PC-9 (cell line): ENCODE data around the gene RBM33. TPM values are rescaled to one million over a fixed set of nuclear protein-coding genes. Genes with fewer than 3 reads are reported as not detected.

Source experiments
- BruUV-seq: library from RNA; stranded (reverse); fragments of 400-500 nt; replicated peaks from 2 replicates; lab custom pipeline; 2021; lab: Mats Ljungman, UMichigan
- CTCF ChIA-PET: fragments of 300-600 bp; sonication (Branson Sonifier 250); formaldehyde crosslinking; loops from one replicate; lab custom pipeline; 2022; ENCODE audit warnings: antibody characterized with exemption; lab: Charles Lee
- POLR2A ChIA-PET: fragments of 300-600 bp; sonication (Branson Sonifier 250); formaldehyde crosslinking; loops from one replicate; lab custom pipeline; 2022; ENCODE audit warnings: antibody characterized with exemption; ENCODE audit not compliant: unreplicated experiment; lab: Charles Lee
- DNase-seq, 2 experiments: peaks; one replicate each; pipeline versions ENCODE4 v3.0.0 to v3.0.0-alpha.2; 2015 to 2022; ENCODE audit warnings: mixed read lengths in 1 of 2
- H2AFZ ChIP-seq: fragments of 200-600 bp; sonication (generic); 2 replicates; pipeline ENCODE4 v1.8.1; 2017; ENCODE audit warnings: antibody characterized with exemption
- H3F3A ChIP-seq: fragments of 200-600 bp; sonication (generic); 2 replicates; pipeline ENCODE4 v1.8.1; 2017; ENCODE audit warnings: antibody characterized with exemption, mild to moderate bottlenecking, low read depth; ENCODE audit not compliant: insufficient read depth
- H3K27ac ChIP-seq: fragments of 200-600 bp; sonication (generic); 2 replicates; pipeline ENCODE4 v1.6.1; 2016; ENCODE audit warnings: mixed run types
- H3K27me3 ChIP-seq: fragments of 200-600 bp; sonication (generic); 2 replicates; pipeline ENCODE4 v1.6.1; 2016; ENCODE audit warnings: low read depth, mixed run types; ENCODE audit not compliant: insufficient read depth
- H3K36me3 ChIP-seq: fragments of 200-600 bp; sonication (generic); 2 replicates; pipeline ENCODE4 v1.6.1; 2016; ENCODE audit warnings: low read depth, mixed run types
- H3K4me1 ChIP-seq: fragments of 200-600 bp; sonication (generic); replicated peaks from 2 replicates; pipeline ENCODE4 v1.6.1; 2016; ENCODE audit warnings: mixed run types; ENCODE audit not compliant: insufficient read depth
- H3K4me2 ChIP-seq: fragments of 200-600 bp; sonication (generic); 2 replicates; pipeline ENCODE4 v1.6.1; 2017; ENCODE audit warnings: mixed run types
- H3K4me3 ChIP-seq: fragments of 200-600 bp; sonication (generic); 2 replicates; pipeline ENCODE4 v1.6.1; 2016; ENCODE audit warnings: mixed run types
- H3K79me2 ChIP-seq: fragments of 200-600 bp; sonication (generic); 2 replicates; pipeline ENCODE4 v1.6.1; 2017; ENCODE audit warnings: low read depth, mixed run types
- H3K9me2 ChIP-seq: fragments of 200-600 bp; sonication (generic); 2 replicates; pipeline ENCODE4 v1.8.1; 2017; ENCODE audit warnings: mild to moderate bottlenecking; ENCODE audit not compliant: insufficient read depth
- H3K9me3 ChIP-seq: fragments of 200-600 bp; sonication (generic); 2 replicates; pipeline ENCODE4 v1.8.1; 2016; ENCODE audit warnings: low read depth; ENCODE audit not compliant: insufficient read depth
- H4K20me1 ChIP-seq: fragments of 200-600 bp; sonication (generic); 2 replicates; pipeline ENCODE4 v1.8.1; 2017; ENCODE audit not compliant: insufficient read depth
- CTCF ChIP-seq: fragments of 200-600 bp; sonication (generic); conservative IDR thresholded peaks from 2 replicates; pipeline ENCODE4 v1.6.1; 2017; ENCODE audit warnings: mixed run types, antibody characterized with exemption, mild to moderate bottlenecking, moderate library complexity
- EZH2 ChIP-seq: fragments of 200-600 bp; sonication (generic); IDR thresholded peaks from 2 replicates; pipeline ENCODE4 v1.8.0; 2017; ENCODE audit warnings: antibody characterized with exemption, low read depth
- intact Hi-C: fragments of 100-400 bp; cut with micrococcal nuclease; formaldehyde crosslinking; loops from one replicate; pipeline ENCODE4 v1.10.0; 2022; ENCODE audit not compliant: unreplicated experiment
- total RNA-seq: library from RNA; stranded (reverse); gene quantifications from 2 replicates; pipeline ENCODE4 v1.2.3, GENCODE V29; 2021

RBM33 gene
- total RNA-seq, 1 experiment from 2014 or later: 85.7 TPM

GRCh38 chr7:155631155-155631554, 13.3 kb upstream of the RBM33 start:
- POLR2A ChIA-PET: no interaction called here
- Histone ChIP-seq H3K9me2 (0 out of 2 replicates have a peak, but pooled peaks cover 4% of the 10 kb centered on the region), H3K9me3 (peaks cover 44% of the 10 kb centered on the region), H3K79me2 (no peaks in the 10 kb centered on the region), H3K36me3 (no peaks in the 10 kb centered on the region), H3K27ac (no peak overlapping the region), H2AFZ (no peak overlapping the region), H3K27me3 (peaks cover 47% of the 10 kb centered on the region), H4K20me1 (no peaks in the 10 kb centered on the region), H3F3A (no peaks in the 10 kb centered on the region), H3K4me3 (no peak overlapping the region), H3K4me1 (no peaks in the 10 kb centered on the region), H3K4me2 (no peak overlapping the region)
- CTCF ChIA-PET: interaction anchor here (0.7 kb wide), 1 partner anchor 1323 kb away, joined by 5 read pairs; no protein-coding TSS in a partner anchor
- DNase-seq: no peak
- no TSS peak for BruUV-seq
- intact Hi-C loops: no loop called here
- TF ChIP-seq EZH2 (no peak), CTCF (peak; percentile 22; the same call in 1 of the 2 replicates)

GRCh38 chr7:155635817-155636216, 8.6 kb upstream of the RBM33 start:
- Histone ChIP-seq H3K9me3 (peaks cover 61% of the 10 kb centered on the region), H4K20me1 (no peaks in the 10 kb centered on the region), H2AFZ (no peak overlapping the region), H3K4me2 (no peak overlapping the region), H3F3A (no peaks in the 10 kb centered on the region; the same call in 1 of the 2 replicates), H3K27ac (no peak overlapping the region), H3K4me3 (no peak overlapping the region), H3K79me2 (no peaks in the 10 kb centered on the region), H3K9me2 (no peaks in the 10 kb centered on the region), H3K4me1 (no peaks in the 10 kb centered on the region), H3K27me3 (peaks cover 39% of the 10 kb centered on the region), H3K36me3 (no peaks in the 10 kb centered on the region)
- ChIA-PET CTCF (no interaction called here), POLR2A (no interaction called here)
- no peak for DNase-seq
- BruUV-seq: no TSS peak
- intact Hi-C loops: no loop called here
- TF ChIP-seq CTCF: no peak
- TF ChIP-seq EZH2: no peak

- ChIA-PET POLR2A (no interaction called here), CTCF (no interaction called here)
- H3K79me2 ChIP-seq: no peaks in the 10 kb centered on the region
- H3K36me3 ChIP-seq: peaks cover 11% of the 10 kb centered on the region; the same call in 1 of the 2 replicates
- H3K9me3 ChIP-seq: peaks cover 53% of the 10 kb centered on the region
- H3K4me1 ChIP-seq: no peaks in the 10 kb centered on the region
- H4K20me1 ChIP-seq: no peaks in the 10 kb centered on the region
- H3K4me2 ChIP-seq: no peak overlapping the region
- H3K4me3 ChIP-seq: no peak overlapping the region
- no peak overlapping the region for H3K27ac ChIP-seq
- peaks cover 25% of the 10 kb centered on the region for H3K27me3 ChIP-seq
- H3F3A ChIP-seq: no peaks in the 10 kb centered on the region; the same call in 1 of the 2 replicates
- TF ChIP-seq EZH2: no peak
- TF ChIP-seq CTCF: no peak
- DNase-seq: no peak
- intact Hi-C loops: no loop called here
- no peaks in the 10 kb centered on the region for H3K9me2 ChIP-seq
- no peak overlapping the region for H2AFZ ChIP-seq
- no TSS peak for BruUV-seq
Observed at GRCh38 chr7:155637155-155637554, 7.3 kb upstream of the RBM33 start.
